DOHH2 (cell line): Measurements from ENCODE around the gene TAAR2.

Experiments used
- H3F3A ChIP-seq: fragments of 200-600 bp; sonication (generic), shearing (Covaris generic); 2 replicates; pipeline ENCODE4 v1.6.0; 2016; ENCODE audit warnings: antibody characterized with exemption, mild to moderate bottlenecking; ENCODE audit not compliant: control insufficient read depth, insufficient read depth
- H3K27ac ChIP-seq: fragments of 200-600 bp; sonication (generic); 2 replicates; pipeline ENCODE4 v1.5.1; 2014; ENCODE audit warnings: low read depth, mild to moderate bottlenecking, low read length, moderate library complexity
- H3K27me3 ChIP-seq: fragments of 200-600 bp; sonication (generic); 2 replicates; pipeline ENCODE4 v1.6.1; 2014; ENCODE audit warnings: mild to moderate bottlenecking, low read length, mixed read lengths; ENCODE audit not compliant: control insufficient read depth
- H3K36me3 ChIP-seq: fragments of 200-600 bp; sonication (generic); 2 replicates; pipeline ENCODE4 v1.6.1; 2014; ENCODE audit warnings: mild to moderate bottlenecking, low read length, moderate library complexity, mixed read lengths; ENCODE audit not compliant: control insufficient read depth
- H3K4me1 ChIP-seq: fragments of 200-600 bp; sonication (generic); 2 replicates; pipeline ENCODE4 v1.6.1; 2014; ENCODE audit warnings: mild to moderate bottlenecking, low read length, mixed read lengths; ENCODE audit not compliant: control insufficient read depth
- H3K4me2 ChIP-seq: fragments of 200-600 bp; sonication (generic); 2 replicates; pipeline ENCODE4 v1.6.0; 2014; ENCODE audit warnings: mild to moderate bottlenecking, low read length, moderate library complexity
- H3K4me3 ChIP-seq: fragments of 200-600 bp; sonication (generic); 2 replicates; pipeline ENCODE4 v1.5.1; 2014; ENCODE audit warnings: mild to moderate bottlenecking, low read length, mixed read lengths
- H3K79me2 ChIP-seq: fragments of 200-600 bp; sonication (generic); 2 replicates; pipeline ENCODE4 v1.6.1; 2014; ENCODE audit warnings: mild to moderate bottlenecking, low read length, mixed read lengths; ENCODE audit not compliant: control insufficient read depth
- H3K9me2 ChIP-seq: fragments of 200-600 bp; sonication (generic); replicated peaks from 2 replicates; pipeline ENCODE4 v1.6.1; 2014; ENCODE audit warnings: mild to moderate bottlenecking, low read length, mixed read lengths; ENCODE audit not compliant: control insufficient read depth
- H3K9me3 ChIP-seq: fragments of 200-600 bp; sonication (generic); 2 replicates; pipeline ENCODE4 v1.6.1; 2014; ENCODE audit warnings: antibody characterized with exemption, low read length, mixed read lengths; ENCODE audit not compliant: control insufficient read depth, insufficient read depth
- H4K20me1 ChIP-seq: fragments of 200-600 bp; sonication (generic); 2 replicates; pipeline ENCODE4 v1.6.0; 2014; ENCODE audit warnings: low read depth, mild to moderate bottlenecking, antibody characterized with exemption, low read length, moderate library complexity; ENCODE audit not compliant: control insufficient read depth, insufficient read depth
- EZH2phosphoT487 ChIP-seq: fragments of 200-600 bp; sonication (generic); IDR thresholded peaks from 2 replicates; pipeline ENCODE4 v1.6.1; 2017; ENCODE audit warnings: borderline replicate concordance, mild to moderate bottlenecking, antibody characterized with exemption, low read length, moderate library complexity, mixed read lengths
- TF ChIP-seq, protein P1 (sequence below): fragments of 200-600 bp; sonication (generic); IDR thresholded peaks from one replicate; pipeline ENCODE4 v1.5.1; 2014; ENCODE audit warnings: antibody characterized with exemption, mild to moderate bottlenecking, low read depth, low read length; ENCODE audit not compliant: poor library complexity, severe bottlenecking

TAAR2 gene

DNA sequence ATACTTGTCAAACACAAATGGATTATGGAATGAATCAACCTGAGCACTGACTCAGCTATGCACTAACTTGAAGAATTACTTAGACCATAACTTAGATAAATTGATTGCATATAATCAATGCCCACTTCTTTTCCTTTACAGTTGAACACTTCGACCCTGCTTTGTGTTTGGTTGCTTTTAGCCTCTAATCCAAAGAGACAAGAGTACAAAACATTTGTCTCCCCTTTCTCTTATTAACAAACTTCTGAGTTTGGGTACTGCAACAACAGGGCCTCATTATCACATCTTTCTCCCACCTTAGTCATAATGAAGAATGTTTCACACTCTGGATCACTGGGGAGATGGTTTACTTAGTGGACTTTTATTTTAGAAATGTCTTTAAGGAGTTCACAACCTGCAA is 56.5 kb downstream of the TAAR2 start:
- Histone ChIP-seq H4K20me1 (no peaks in the 10 kb centered on the region), H3K9me2 (no peaks in the 10 kb centered on the region), H3K4me3 (no peak overlapping the region), H3K27ac (no peak overlapping the region), H3F3A (no peaks in the 10 kb centered on the region), H3K36me3 (no peaks in the 10 kb centered on the region), H3K9me3 (no peaks in the 10 kb centered on the region), H3K27me3 (no peaks in the 10 kb centered on the region), H3K79me2 (no peaks in the 10 kb centered on the region), H3K4me2 (no peak overlapping the region), H3K4me1 (no peaks in the 10 kb centered on the region)
- TF ChIP-seq, protein P1, sequence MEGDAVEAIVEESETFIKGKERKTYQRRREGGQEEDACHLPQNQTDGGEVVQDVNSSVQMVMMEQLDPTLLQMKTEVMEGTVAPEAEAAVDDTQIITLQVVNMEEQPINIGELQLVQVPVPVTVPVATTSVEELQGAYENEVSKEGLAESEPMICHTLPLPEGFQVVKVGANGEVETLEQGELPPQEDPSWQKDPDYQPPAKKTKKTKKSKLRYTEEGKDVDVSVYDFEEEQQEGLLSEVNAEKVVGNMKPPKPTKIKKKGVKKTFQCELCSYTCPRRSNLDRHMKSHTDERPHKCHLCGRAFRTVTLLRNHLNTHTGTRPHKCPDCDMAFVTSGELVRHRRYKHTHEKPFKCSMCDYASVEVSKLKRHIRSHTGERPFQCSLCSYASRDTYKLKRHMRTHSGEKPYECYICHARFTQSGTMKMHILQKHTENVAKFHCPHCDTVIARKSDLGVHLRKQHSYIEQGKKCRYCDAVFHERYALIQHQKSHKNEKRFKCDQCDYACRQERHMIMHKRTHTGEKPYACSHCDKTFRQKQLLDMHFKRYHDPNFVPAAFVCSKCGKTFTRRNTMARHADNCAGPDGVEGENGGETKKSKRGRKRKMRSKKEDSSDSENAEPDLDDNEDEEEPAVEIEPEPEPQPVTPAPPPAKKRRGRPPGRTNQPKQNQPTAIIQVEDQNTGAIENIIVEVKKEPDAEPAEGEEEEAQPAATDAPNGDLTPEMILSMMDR: no peak
- TF ChIP-seq EZH2phosphoT487: no peak
